GM18909 (cell line): ENCODE measurements around the gene SUZ12.
"Not testable (repeated sequence)": the region's sequence is repeated elsewhere in the genome, so short reads cannot be mapped to it uniquely, and the experiment has no call there.

ENCODE experiments used
- ATAC-seq: cut with Tn5 transposase; IDR thresholded peaks from one replicate; pipeline ENCODE4 v1.9.1; 2021; ENCODE audit warnings: mild to moderate bottlenecking; ENCODE audit not compliant: unreplicated experiment, poor library complexity

Gene SUZ12

GRCh38 chr17:31942396-31942795, 5.6 kb downstream of the SUZ12 start:
- not testable (repeated sequence) for ATAC-seq

- ATAC-seq: not testable (repeated sequence)
Observed at GRCh38 chr17:31951953-31952352, 15.1 kb downstream of the SUZ12 start.

GRCh38 chr17:31964131-31964530, 27.3 kb downstream of the SUZ12 start:
- not testable (repeated sequence) for ATAC-seq

GRCh38 chr17:31967648-31968047, 30.8 kb downstream of the SUZ12 start:
- no peak for ATAC-seq

- ATAC-seq: not testable (repeated sequence)
Observed at GRCh38 chr17:31970416-31970815, 33.6 kb downstream of the SUZ12 start.

GRCh38 chr17:31974269-31975071, 37.7 kb downstream of the SUZ12 start:
- ATAC-seq: not testable (repeated sequence)

- ATAC-seq: not testable (repeated sequence)
Observed at GRCh38 chr17:31975391-31975790, 38.6 kb downstream of the SUZ12 start.

- ATAC-seq: not testable (repeated sequence)
Observed at GRCh38 chr17:31991821-31992220, 55.0 kb downstream of the SUZ12 start.

- no peak for ATAC-seq
Observed at GRCh38 chr17:31997005-31997404, 60.2 kb downstream of the SUZ12 start.

- ATAC-seq: peak; percentile 88
Observed at GRCh38 chr17:32006957-32007462, 70.2 kb downstream of the SUZ12 start, which contains the start of gene LRRC37B. TSS of gene LRRC37B (plus strand) at chr17:32007383. CDS start at chr17:32021393, 14,010 bp downstream.

- peak; percentile 47 for ATAC-seq
Observed at GRCh38 chr17:32007463-32008298, 70.9 kb downstream of the SUZ12 start.

- ATAC-seq: no peak
Observed at GRCh38 chr17:32009262-32009542, 72.4 kb downstream of the SUZ12 start.

- ATAC-seq: no peak
Observed at GRCh38 chr17:32010114-32010513, 73.3 kb downstream of the SUZ12 start.

- no peak for ATAC-seq
Observed at GRCh38 chr17:32015245-32016013, 78.6 kb downstream of the SUZ12 start.

GRCh38 chr17:32016231-32016630, 79.4 kb downstream of the SUZ12 start:
- ATAC-seq: no peak

- no peak for ATAC-seq
Observed at GRCh38 chr17:32019228-32019627, 82.4 kb downstream of the SUZ12 start.

GRCh38 chr17:32020943-32021614, 84.3 kb downstream of the SUZ12 start:
- no peak for ATAC-seq

- ATAC-seq: no peak
Observed at GRCh38 chr17:32021615-32021955, 84.8 kb downstream of the SUZ12 start.

GRCh38 chr17:32022554-32022953, 85.7 kb downstream of the SUZ12 start:
- not testable (repeated sequence) for ATAC-seq

GRCh38 chr17:32027271-32027670, 90.5 kb downstream of the SUZ12 start:
- ATAC-seq: not testable (repeated sequence)
